Osteoblast (primary cell): ENCODE data around the gene ADGRB3. TPM values are rescaled to one million over a fixed set of nuclear protein-coding genes. Genes with fewer than 3 reads are reported as not detected.
"Not testable (repeated sequence)": the region's sequence is repeated elsewhere in the genome, so short reads cannot be mapped to it uniquely, and the experiment has no call there.

ENCODE experiments used
- DNase-seq: peaks from one replicate; pipeline ENCODE4 v3.0.0; 2011; ENCODE audit warnings: low spot score, mixed read lengths; ENCODE audit not compliant: insufficient read length; ENCODE audit errors: missing footprints
- H2AFZ ChIP-seq: 2 replicates; pipeline ENCODE4 v1.6.0; 2011; ENCODE audit warnings: mild to moderate bottlenecking, low read length
- H3K27ac ChIP-seq: 2 replicates; pipeline ENCODE4 v1.5.1; 2011; ENCODE audit warnings: mild to moderate bottlenecking, low read depth, low read length, moderate library complexity
- H3K27me3 ChIP-seq: 2 replicates; pipeline ENCODE4 v1.6.0; 2012; ENCODE audit warnings: mild to moderate bottlenecking, control low read depth, inconsistent platforms, low read length, moderate library complexity; ENCODE audit not compliant: insufficient read depth
- H3K36me3 ChIP-seq: 2 replicates; pipeline ENCODE4 v1.5.1; 2011; ENCODE audit warnings: mild to moderate bottlenecking, low read length, control low read depth, moderate library complexity; ENCODE audit not compliant: insufficient read depth
- H3K4me1 ChIP-seq: 2 replicates; pipeline ENCODE4 v1.5.1; 2011; ENCODE audit warnings: mild to moderate bottlenecking, low read length, control low read depth, moderate library complexity; ENCODE audit not compliant: insufficient read depth
- H3K4me2 ChIP-seq: 2 replicates; pipeline ENCODE4 v1.6.0; 2011; ENCODE audit warnings: mild to moderate bottlenecking, low read length; ENCODE audit not compliant: insufficient read depth
- H3K4me3 ChIP-seq: fragments of 200-600 bp; sonication (generic); 3 replicates; pipeline ENCODE4 v1.5.1; 2012; ENCODE audit warnings: mild to moderate bottlenecking, low read length, inconsistent platforms; ENCODE audit not compliant: insufficient read depth
- H3K79me2 ChIP-seq: 2 replicates; pipeline ENCODE4 v1.6.0; 2012; ENCODE audit warnings: mild to moderate bottlenecking, low read length, control low read depth, inconsistent platforms; ENCODE audit not compliant: insufficient read depth
- H3K9me3 ChIP-seq: 2 replicates; pipeline ENCODE4 v1.5.1; 2011; ENCODE audit warnings: low read depth, low read length, control low read depth
- H4K20me1 ChIP-seq: 2 replicates; pipeline ENCODE4 v1.6.0; 2012; ENCODE audit warnings: mild to moderate bottlenecking, low read length, control low read depth; ENCODE audit not compliant: insufficient read depth
- total RNA-seq: library from RNA; depleted of rRNA; stranded (reverse); fragments of >200 nt; gene quantifications from 2 replicates; pipeline ENCODE4 v1.2.3, GENCODE V29; 2012
- TF ChIP-seq, protein P1 (sequence below): IDR thresholded peaks from 2 replicates; pipeline ENCODE4 v1.5.1; 2011; ENCODE audit warnings: mild to moderate bottlenecking, low read depth, low read length, moderate library complexity; ENCODE audit errors: extremely low read depth

The ADGRB3 gene
- total RNA-seq, 1 donor = not detected

DNA sequence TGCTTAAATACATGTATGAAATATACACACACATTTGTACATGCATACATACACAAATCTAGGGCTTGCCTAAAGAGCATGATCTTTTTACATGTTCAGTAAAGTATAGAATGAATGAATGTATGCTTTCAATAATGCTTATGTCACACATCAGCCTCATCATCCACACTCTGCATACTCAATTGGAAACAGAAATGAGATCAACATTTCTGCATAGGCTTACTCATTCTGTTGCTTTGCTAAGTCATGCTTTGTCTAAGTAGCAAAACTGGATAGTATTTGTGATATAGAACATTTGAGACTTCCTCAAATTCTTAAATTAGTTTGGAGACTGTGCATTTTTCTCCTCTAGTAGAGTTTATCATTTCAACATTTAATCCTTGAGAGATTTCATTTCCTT, 343.3 kb downstream of the ADGRB3 start:
- no peak for DNase-seq
- no peak overlapping the region for H3K4me3 ChIP-seq
- no peaks in the 10 kb centered on the region for H3K36me3 ChIP-seq
- H3K9me3 ChIP-seq = no peaks in the 10 kb centered on the region
- TF ChIP-seq, protein P1, sequence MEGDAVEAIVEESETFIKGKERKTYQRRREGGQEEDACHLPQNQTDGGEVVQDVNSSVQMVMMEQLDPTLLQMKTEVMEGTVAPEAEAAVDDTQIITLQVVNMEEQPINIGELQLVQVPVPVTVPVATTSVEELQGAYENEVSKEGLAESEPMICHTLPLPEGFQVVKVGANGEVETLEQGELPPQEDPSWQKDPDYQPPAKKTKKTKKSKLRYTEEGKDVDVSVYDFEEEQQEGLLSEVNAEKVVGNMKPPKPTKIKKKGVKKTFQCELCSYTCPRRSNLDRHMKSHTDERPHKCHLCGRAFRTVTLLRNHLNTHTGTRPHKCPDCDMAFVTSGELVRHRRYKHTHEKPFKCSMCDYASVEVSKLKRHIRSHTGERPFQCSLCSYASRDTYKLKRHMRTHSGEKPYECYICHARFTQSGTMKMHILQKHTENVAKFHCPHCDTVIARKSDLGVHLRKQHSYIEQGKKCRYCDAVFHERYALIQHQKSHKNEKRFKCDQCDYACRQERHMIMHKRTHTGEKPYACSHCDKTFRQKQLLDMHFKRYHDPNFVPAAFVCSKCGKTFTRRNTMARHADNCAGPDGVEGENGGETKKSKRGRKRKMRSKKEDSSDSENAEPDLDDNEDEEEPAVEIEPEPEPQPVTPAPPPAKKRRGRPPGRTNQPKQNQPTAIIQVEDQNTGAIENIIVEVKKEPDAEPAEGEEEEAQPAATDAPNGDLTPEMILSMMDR = no peak
- H4K20me1 ChIP-seq = no peaks in the 10 kb centered on the region
- H3K79me2 ChIP-seq = no peaks in the 10 kb centered on the region
- H2AFZ ChIP-seq = no peak overlapping the region
- H3K4me1 ChIP-seq = no peaks in the 10 kb centered on the region
- H3K27ac ChIP-seq = no peak overlapping the region
- no peak overlapping the region for H3K4me2 ChIP-seq
- no peaks in the 10 kb centered on the region for H3K27me3 ChIP-seq

DNA sequence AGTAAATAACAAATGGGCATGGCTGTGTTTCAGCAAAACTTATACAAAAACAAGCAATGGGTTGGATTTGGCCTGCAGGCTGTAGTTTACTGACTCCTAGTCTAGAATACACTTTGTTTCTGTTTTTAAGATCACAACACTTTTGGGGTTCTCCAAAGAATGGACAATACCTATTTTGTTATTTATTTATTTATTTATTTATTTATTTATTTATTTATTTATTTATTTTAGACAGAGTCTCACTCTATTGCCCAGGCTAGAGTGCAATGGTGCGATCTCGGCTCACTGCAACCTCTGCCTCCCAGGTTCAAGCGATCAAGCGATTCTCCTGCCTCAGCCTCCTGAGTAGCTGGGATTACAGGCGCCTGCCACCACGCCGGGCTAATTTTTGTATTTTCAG, 346.6 kb downstream of the ADGRB3 start:
- not testable (repeated sequence) for DNase-seq, H3K4me1 ChIP-seq, H3K27me3 ChIP-seq, H3K4me3 ChIP-seq, H3K79me2 ChIP-seq, H4K20me1 ChIP-seq, H3K36me3 ChIP-seq, H3K4me2 ChIP-seq, H2AFZ ChIP-seq, H3K27ac ChIP-seq, H3K9me3 ChIP-seq

DNA sequence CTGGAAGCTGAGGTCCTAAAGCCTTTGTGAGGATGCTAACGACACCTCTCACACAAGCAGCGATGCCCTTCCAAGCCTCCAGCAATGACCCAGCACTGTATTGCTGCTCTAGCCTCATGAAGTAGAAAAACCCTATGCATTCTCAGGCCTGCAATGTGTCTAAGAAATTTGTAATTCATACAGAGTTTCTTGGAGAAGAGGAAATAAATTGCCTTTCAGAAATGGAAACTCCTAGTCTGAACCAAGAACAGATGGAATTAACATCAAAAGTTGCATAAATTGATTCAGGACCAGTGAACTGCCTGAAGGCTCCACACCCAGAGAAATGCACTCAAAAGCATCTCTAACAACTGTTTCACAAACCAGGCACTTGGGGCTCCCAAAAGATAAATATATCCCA, 353.6 kb downstream of the ADGRB3 start:
- Histone ChIP-seq H3K36me3 (no peaks in the 10 kb centered on the region), H4K20me1 (no peaks in the 10 kb centered on the region), H2AFZ (no peak overlapping the region), H3K4me1 (no peaks in the 10 kb centered on the region), H3K27ac (no peak overlapping the region), H3K9me3 (no peaks in the 10 kb centered on the region), H3K79me2 (no peaks in the 10 kb centered on the region), H3K27me3 (no peaks in the 10 kb centered on the region), H3K4me2 (no peak overlapping the region), H3K4me3 (no peak overlapping the region)
- TF ChIP-seq, protein P1 = no peak
- DNase-seq = no peak

DNA sequence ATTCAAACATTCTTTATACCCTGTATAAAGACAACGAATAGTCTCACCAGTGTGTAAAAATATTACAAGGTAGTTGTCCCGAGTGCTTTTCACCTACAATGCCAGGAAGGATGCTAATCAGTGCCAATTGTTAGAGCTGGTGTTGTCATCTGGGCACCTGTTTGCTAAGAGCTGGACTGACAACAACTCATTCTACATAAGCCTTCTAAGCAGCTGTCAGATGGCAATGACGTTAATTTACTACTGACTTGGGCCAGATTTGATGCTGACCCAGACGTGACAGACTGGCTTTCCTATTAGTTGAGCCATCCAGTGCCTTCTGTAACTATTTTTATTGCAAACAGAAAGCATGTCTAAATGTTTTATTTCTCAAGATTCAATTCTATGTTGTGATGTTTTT, 355.2 kb downstream of the ADGRB3 start:
- no peak overlapping the region for H2AFZ ChIP-seq
- H3K4me1 ChIP-seq = no peaks in the 10 kb centered on the region
- no peak overlapping the region for H3K4me2 ChIP-seq
- no peaks in the 10 kb centered on the region for H3K79me2 ChIP-seq
- H3K27ac ChIP-seq = no peak overlapping the region
- DNase-seq = no peak
- TF ChIP-seq, protein P1 = no peak
- no peaks in the 10 kb centered on the region for H3K36me3 ChIP-seq
- H4K20me1 ChIP-seq = no peaks in the 10 kb centered on the region
- no peaks in the 10 kb centered on the region for H3K27me3 ChIP-seq
- H3K9me3 ChIP-seq = no peaks in the 10 kb centered on the region
- H3K4me3 ChIP-seq = no peak overlapping the region
